WERI-Rb-1 (cell line): ENCODE data around the gene GNAQ.
"Not testable (repeated sequence)": the region's sequence is repeated elsewhere in the genome, so short reads cannot be mapped to it uniquely, and the experiment has no call there.

Source experiments
- DNase-seq: peaks from one replicate; pipeline ENCODE4 v3.0.0-alpha.2; 2020
- H3K27ac ChIP-seq: fragments of 250-450 bp; sonication (Bioruptor Pico); 2 replicates; pipeline ENCODE4 v1.5.1; 2020; ENCODE audit warnings: mild to moderate bottlenecking, moderate library complexity
- H3K27me3 ChIP-seq: fragments of 250-450 bp; sonication (Bioruptor Pico); 2 replicates; pipeline ENCODE4 v1.5.1; 2021; ENCODE audit warnings: mild to moderate bottlenecking, low read depth, moderate library complexity; ENCODE audit not compliant: insufficient read depth, severe bottlenecking
- H3K36me3 ChIP-seq: fragments of 250-450 bp; sonication (Bioruptor Pico); 2 replicates; pipeline ENCODE4 v1.5.1; 2020; ENCODE audit warnings: mild to moderate bottlenecking, moderate library complexity
- H3K4me3 ChIP-seq: 2 replicates; pipeline ENCODE4 v1.5.1; 2011; ENCODE audit warnings: low read depth, mild to moderate bottlenecking, control low read depth, low read length
- H3K9me3 ChIP-seq: fragments of 250-450 bp; sonication (Bioruptor Pico); 2 replicates; pipeline ENCODE4 v1.5.1; 2021; ENCODE audit warnings: mild to moderate bottlenecking, moderate library complexity; ENCODE audit not compliant: severe bottlenecking
- TF ChIP-seq, protein P1 (sequence below): IDR thresholded peaks from 2 replicates; pipeline ENCODE4 v1.5.1; 2011; ENCODE audit warnings: low read depth, mild to moderate bottlenecking, control low read depth, inconsistent platforms, low read length

The GNAQ gene

DNA sequence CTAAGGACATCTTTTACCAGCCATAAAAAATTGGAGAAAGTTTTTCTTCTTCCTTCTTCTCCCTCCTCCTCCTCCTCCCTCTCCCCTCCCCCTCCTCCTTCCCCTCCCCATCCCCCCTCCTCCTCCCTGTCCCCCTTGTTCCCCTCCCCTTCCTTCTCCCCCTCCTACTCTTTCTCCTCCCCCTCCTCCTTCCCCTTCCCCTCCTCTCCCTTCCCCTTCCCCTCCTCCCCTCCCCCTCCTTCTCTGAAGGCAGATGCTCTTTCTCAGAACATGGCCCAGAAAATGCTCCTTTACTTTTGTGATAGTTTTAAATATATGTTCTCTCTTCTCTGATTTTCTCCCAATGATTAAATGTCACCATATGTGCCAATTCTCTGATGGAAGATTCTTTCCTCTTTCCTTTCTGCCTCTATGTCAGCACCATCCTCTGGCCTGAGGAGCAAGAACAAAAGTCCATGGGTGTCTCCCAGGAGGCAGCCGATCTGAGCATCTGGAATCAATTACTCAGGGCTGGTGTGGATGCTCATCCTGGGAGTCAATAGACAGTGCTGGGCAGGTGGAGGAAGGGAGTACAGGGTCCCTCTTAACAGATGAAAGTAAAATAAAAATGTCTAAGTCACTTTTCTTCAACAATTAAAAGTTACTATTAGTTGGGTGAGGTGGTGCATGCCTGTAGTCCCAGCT lies 320.5 kb downstream of the GNAQ start:
- Histone ChIP-seq H3K36me3 (no peaks in the 10 kb centered on the region), H3K9me3 (no peaks in the 10 kb centered on the region), H3K4me3 (no peak overlapping the region), H3K27ac (no peak overlapping the region), H3K27me3 (no peaks in the 10 kb centered on the region)
- DNase-seq = no peak
- TF ChIP-seq, protein P1, sequence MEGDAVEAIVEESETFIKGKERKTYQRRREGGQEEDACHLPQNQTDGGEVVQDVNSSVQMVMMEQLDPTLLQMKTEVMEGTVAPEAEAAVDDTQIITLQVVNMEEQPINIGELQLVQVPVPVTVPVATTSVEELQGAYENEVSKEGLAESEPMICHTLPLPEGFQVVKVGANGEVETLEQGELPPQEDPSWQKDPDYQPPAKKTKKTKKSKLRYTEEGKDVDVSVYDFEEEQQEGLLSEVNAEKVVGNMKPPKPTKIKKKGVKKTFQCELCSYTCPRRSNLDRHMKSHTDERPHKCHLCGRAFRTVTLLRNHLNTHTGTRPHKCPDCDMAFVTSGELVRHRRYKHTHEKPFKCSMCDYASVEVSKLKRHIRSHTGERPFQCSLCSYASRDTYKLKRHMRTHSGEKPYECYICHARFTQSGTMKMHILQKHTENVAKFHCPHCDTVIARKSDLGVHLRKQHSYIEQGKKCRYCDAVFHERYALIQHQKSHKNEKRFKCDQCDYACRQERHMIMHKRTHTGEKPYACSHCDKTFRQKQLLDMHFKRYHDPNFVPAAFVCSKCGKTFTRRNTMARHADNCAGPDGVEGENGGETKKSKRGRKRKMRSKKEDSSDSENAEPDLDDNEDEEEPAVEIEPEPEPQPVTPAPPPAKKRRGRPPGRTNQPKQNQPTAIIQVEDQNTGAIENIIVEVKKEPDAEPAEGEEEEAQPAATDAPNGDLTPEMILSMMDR = no peak

DNA sequence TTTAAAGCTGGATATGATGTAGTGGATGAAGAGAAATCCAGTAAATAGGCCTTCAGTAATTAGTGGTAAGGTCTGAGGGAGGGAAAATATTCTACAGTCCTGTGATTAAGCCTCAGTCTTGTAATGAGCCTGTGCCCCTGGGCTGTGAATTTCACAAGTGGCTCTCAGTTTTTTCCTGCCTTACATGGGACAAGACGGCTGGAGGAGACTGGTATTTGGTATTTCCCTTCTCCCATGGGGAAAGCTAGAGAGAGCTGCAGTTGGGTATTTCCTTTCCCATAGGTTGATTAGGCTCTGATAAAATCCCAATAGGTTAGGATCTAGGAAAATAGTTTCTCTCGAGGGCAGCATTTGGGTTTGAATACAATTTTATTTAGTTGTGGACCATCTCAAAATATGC lies 321.3 kb downstream of the GNAQ start:
- TF ChIP-seq, protein P1 = no peak
- DNase-seq = no peak
- H3K36me3 ChIP-seq = no peaks in the 10 kb centered on the region
- no peak overlapping the region for H3K27ac ChIP-seq
- H3K9me3 ChIP-seq = no peaks in the 10 kb centered on the region
- H3K4me3 ChIP-seq = no peak overlapping the region
- no peaks in the 10 kb centered on the region for H3K27me3 ChIP-seq

DNA sequence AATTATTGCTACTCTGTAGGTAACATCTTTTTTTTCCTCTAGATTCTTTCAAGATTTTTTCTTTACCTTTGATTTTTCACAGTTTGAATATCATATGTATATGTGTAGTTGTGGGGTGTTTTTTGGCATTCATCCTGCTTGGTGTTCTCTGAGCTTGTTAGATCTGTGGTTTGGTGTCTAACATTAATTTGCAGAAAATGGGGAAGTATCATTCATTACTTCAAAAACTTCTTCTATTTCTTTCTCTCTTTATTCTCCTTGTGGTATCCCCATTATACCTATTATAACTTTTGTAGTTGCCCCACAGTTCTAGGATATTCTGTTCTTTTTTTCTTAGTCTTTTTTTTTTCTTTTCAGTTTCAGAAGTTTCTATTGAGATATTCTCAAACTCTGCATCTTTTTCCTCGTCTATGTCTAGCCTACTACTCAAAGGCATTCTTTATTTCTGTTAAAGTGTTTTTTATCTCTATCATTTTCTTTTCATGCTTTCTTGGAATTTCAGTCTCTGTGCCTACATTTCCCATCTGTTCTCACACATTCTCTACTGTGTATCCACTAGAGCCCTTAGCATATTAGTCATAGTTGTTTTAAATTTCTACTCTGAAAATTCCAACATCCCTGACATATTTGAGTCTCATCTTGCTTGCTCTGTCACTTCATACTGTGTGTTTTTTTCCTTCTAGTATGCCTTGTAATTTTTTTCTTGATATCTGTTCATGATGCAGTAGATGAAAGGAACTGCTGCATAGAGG lies 323.4 kb downstream of the GNAQ start:
- no peak for DNase-seq
- Histone ChIP-seq H3K27ac (no peak overlapping the region), H3K9me3 (no peaks in the 10 kb centered on the region), H3K27me3 (no peaks in the 10 kb centered on the region), H3K4me3 (no peak overlapping the region), H3K36me3 (no peaks in the 10 kb centered on the region)
- TF ChIP-seq, protein P1 = no peak

GRCh38 chr9:77707383-77708063 lies 324.1 kb downstream of the GNAQ start:
- no peak overlapping the region for H3K4me3 ChIP-seq
- no peak for DNase-seq
- no peaks in the 10 kb centered on the region for H3K27me3 ChIP-seq
- TF ChIP-seq, protein P1 = no peak
- H3K27ac ChIP-seq = no peak overlapping the region
- H3K9me3 ChIP-seq = no peaks in the 10 kb centered on the region
- H3K36me3 ChIP-seq = no peaks in the 10 kb centered on the region

DNA sequence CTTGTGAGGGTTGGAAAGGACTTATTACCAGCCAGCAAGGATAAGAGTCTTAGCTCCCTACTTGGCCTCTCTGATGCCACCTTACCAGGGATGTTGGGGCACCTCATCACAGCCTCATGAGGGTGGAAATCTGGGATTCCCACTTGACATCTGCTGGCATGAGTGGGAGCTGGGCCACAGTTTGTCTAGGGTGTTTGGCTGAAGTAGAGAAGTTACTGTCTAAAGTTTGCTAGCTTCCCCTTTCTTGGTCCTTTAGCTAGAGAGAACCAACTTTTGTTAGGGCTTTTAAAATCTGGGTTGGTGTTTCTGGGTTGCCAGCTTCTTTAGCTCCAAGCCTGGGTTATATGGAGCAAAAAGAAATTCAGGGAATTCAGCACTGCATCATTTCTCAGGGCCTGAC lies 326.0 kb downstream of the GNAQ start:
- TF ChIP-seq, protein P1 = no peak
- Histone ChIP-seq H3K4me3 (no peak overlapping the region), H3K27me3 (no peaks in the 10 kb centered on the region), H3K36me3 (no peaks in the 10 kb centered on the region), H3K27ac (no peak overlapping the region), H3K9me3 (no peaks in the 10 kb centered on the region)
- DNase-seq = no peak

GRCh38 chr9:77702521-77703390 lies 328.9 kb downstream of the GNAQ start:
- not testable (repeated sequence) for H3K36me3 ChIP-seq, H3K27ac ChIP-seq

More at GRCh38 chr9:77702521-77703390, 328.9 kb downstream of the GNAQ start:
- not testable (repeated sequence) for DNase-seq, H3K9me3 ChIP-seq, H3K27me3 ChIP-seq, H3K4me3 ChIP-seq
